GM19468 (cell line): Measurements from ENCODE around the gene GNAZ.

Source experiments
- ATAC-seq: cut with Tn5 transposase; IDR thresholded peaks from one replicate; pipeline ENCODE4 v1.9.1; 2021; ENCODE audit warnings: mild to moderate bottlenecking, moderate library complexity, moderate number of reproducible peaks; ENCODE audit not compliant: unreplicated experiment; ENCODE audit errors: extremely low read depth

GNAZ gene

DNA sequence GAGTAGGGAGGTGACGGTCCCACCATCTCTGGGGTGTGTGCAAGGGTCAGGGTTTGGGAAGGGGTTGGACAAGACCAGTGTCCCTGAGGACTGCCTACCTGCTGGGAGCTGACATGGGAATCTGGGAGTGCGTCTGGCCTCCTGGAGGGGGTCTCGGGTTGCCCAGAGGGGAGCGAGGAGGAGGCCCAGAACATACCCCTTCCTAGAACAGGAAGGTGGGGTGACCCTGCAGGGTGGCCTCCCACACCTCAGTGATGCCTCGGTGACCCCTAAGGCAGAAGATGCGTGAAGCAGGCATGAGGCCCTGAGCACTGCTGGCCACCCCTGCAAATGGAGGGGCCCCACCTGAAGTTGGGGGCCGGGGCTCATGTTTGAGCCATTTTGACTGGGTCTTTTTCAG lies 45.0 kb downstream of the GNAZ start:
- no peak for ATAC-seq

DNA sequence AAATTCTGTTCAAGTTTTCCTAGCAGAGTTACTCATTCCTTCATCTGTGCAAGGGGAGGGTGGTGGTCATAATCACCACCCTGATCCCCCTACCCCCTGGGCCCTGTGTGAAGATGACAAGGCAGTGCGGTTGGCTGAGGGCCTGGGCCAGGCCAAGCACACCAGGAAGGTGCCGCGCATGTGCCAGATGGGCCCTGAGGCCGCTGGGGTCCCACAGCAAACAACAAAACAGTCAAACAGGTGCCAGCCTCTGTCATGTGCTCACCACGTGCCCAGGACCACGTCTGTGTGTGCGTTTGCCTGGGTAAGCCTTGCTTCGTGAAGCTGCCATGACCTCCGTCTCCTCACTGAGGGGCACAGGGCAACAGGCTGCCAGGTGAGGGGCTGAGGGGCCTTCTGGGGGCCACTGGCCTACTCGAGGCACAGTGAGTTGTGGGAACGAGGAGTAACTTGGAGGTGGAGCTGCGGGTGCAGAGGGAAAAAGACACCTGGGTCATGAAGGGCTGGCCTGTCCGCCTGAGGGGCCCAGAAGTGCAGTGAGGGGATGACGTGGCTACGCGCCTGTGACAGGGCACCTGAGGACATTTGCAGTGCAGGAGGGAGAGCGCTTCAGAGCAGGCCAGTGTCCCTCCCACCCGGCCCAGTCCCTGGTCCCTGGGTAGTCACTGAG lies 45.6 kb downstream of the GNAZ start:
- ATAC-seq, result no peak

DNA sequence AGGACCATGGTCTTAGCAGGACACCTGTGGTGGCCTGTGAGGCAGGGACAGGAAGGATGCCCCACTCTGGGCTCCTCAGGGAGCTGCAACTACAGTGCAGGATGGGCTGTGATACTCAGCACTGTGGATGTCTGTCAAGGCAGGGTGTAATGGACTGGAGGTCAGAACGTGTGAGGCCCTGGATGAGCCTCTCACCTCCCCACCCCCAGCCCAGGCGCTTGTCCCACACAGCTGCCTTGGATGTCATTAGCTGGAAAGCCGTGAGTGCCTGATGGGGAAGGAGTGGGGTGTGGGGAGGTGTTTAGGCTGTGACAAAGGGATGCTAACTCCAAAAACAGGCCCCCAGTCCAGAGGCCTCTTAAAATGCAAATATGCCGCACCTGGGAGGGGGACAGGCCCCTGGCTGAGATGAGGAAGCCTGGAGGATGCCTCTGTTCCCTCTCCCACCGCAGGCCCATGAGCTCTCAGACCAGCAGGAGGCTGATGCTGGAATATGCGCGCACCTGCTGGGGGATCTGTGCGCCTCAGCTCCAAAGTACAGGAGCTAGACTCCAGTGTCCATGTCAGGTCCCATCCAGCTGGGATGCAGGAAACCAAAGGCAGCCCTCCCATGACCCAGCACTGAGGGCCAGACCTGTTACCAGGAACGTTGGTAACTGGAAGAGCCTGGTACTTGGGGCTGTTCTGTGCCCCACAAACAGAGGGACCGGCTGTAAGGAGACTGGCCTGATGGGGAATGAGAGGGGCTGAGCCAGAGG lies 46.4 kb downstream of the GNAZ start:
- ATAC-seq, result no peak

DNA sequence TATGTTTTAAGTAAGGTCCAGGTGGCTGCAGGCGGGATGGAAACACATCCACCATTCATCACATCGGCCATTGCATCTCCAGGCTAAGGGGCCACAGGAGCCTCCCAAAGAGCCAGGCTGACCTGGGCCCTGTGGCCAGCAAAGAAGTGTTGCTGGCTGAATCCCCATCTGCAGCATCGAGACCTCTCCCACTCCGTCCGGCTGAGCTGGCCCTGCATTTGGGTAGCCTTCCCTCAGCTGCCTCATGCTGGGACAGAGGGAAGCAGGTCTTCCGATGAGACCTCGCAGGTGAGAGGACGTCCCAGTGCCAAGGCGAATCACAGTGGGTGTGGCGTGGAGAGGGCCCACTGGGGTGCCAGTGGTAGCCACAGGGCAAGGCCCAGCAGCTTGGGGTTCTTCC lies 47.0 kb downstream of the GNAZ start:
- ATAC-seq, result no peak

DNA sequence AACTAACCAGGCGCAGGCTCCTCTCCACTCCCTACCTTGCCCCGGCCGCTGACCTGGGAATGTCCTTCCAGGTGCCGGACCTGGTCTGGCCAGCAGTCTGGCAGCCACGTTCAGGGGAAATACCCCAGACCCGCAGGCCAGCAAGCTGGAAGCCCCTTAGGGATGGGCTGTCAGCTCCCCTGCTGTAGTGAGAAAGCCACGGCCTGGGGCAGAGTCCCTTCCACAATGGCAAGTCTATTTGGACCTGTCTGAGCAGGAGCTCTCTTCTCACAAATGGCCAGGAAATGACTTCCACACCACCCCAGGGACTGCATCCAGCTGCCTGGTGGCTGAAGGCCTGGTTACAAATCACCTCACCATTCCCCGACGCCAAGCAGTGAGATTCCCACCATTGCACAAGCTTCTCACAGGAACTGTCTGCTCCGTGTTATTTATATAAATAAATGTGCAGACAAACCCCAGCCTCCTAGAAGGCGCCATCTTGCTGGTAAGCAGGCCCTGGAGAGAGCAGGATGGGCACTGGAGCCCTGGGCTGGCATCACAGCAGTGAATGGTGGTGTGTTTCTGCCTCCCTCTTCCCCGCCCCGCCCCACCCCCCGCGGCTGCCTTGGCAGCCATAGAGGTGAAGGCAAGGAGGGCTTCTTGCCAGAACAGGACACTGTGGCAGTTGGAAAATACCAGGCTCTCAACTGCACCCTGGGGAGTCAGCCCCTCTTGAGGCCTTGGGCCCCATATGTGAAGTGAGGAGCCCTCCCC lies 47.8 kb downstream of the GNAZ start:
- no peak for ATAC-seq

DNA sequence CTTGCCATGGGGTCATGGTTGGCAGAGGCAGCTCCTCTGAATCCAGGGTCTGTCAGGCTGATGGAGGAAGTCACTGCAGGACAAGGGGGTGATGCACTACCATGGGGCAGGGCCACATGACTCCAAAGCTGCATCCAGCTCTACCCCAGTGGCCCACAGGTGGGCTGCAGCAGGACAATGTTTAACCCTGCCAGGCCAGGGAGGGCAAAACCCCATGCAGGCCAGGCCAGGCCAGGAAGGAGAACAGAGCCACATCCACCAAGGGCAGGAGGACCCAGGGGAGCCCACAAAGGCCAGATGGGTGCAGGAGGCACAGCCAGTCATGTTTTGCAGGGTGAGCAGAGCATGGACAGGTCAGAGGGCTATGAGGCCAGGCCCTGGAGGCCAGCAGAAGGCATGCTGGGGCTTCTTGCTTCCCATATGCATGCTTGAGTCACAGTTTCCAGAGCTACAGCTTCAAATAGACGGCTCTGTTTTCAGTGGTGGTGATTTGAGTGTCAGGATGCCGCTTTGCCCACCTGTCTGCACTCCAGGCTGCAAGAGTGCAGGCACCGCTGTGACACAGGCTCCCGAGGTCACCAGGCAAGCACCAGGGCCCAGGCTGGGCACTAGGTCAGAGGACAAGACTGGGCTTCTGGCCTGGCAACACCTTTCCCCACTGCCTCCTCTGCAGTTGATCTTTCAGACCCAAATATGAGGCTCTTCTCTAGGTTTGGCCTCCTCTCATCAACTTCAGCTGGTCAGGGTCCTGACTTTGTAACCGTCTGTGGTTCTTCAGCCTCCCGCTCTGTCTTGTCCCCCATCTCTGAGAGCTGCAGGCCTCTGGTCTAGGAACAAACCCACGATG lies 48.6 kb downstream of the GNAZ start:
- no peak for ATAC-seq

DNA sequence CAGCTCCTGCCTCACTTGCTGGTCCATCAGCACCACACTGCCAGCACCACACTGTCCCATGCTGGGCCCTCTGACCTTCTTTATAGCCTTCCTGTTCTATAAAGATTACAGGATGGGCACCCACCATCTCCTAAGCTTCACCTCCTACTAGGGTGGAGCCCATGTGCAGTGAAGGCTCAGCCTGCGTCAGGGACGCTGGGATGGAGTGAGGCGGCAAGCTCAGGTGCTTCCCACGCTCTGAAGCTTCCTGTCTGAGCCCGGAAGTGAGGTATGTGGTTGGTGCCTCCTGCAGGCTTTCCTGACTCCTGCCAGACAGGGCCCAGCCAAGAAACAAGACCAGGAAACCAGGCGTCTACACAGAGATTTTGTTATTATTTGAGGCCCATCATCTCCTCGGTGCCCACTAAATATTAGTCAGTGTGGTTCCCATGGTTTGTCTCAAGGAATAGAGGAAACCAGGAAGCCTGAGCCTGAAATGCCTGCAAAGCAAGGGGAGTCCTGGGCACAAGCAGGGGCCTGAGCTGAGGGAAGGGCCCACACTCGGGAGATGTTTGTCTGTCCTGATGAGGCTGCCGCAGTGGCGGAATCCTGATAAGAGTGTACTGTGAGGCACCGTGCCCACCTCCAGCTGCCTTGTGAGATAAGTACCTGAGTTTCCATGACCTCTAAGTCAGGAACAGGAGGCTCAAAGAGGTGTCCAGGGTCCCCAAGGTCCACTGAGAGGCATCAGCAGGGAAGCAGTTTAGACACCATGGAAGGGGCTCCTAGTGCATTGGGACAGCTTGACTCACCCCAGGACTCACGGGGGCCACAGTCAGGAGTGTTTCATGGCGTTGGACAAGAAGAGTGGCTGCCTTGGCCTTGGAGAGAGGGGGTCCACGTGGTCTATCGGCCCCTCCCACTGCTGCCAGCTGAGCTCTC lies 49.4 kb downstream of the GNAZ start:
- no peak for ATAC-seq

DNA sequence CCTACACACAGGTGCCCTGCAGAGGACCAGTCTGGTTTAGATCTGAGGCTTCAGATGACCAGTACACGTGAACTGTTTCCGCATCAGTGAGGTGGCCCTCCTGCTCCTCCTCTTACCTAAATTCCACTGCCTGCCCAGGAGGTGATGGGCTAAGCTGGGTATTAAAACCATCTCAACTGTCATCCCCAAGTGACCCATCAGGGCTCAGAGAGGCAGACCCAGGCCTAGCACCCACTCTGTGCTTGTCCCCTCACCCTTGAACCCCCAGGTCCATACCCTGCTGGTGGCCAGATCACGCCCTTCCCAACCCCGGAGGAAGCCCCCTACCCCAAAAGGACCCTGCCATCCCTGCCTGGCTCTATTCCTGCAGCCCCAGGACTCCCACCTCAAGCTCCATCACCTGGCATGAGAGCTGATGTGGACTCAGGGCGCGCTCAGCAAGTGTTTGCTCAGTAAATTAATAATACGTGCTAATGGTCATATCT lies 50.1 kb downstream of the GNAZ start:
- ATAC-seq, result no peak

DNA sequence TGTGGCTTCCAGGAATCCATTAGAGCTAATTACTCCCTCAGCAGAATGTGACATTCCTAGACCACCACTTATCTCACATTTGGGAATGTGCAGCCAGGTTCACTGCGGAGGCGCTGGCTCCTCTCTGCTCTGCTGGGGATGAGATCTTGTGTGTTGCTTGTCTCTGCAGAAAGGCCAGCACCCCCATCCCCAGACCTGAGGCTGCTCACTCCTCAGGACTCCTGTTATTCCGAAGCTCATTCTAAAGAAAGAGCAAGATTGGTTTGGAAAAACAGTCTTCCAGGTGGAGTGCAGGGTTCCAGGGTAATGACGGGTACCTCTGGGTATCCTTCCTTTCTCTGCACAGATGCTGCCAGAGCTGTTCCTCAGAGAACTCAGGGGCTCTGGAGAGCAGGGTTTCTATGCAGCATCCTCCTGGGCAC lies 50.7 kb downstream of the GNAZ start:
- no peak for ATAC-seq

DNA sequence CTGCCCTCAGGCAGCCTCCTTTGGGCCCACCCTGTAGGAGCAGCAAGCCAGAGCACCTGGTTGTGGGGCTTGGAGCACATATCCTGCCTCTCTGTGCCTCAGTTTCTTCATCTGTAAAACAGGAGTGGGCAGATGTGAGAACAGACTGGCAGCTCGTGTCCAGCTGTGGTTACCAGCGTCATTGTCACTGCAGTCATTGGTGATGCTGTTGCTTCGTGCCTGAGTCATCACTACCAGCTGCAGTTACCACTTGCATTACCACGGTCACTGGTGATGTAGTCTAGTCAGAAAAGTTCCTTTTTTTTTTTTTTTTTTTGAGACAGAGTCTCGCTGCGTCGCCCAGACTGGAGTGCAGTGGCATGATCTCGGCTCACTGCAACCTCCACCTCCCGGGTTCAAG lies 51.1 kb downstream of the GNAZ start:
- ATAC-seq, result no peak

DNA sequence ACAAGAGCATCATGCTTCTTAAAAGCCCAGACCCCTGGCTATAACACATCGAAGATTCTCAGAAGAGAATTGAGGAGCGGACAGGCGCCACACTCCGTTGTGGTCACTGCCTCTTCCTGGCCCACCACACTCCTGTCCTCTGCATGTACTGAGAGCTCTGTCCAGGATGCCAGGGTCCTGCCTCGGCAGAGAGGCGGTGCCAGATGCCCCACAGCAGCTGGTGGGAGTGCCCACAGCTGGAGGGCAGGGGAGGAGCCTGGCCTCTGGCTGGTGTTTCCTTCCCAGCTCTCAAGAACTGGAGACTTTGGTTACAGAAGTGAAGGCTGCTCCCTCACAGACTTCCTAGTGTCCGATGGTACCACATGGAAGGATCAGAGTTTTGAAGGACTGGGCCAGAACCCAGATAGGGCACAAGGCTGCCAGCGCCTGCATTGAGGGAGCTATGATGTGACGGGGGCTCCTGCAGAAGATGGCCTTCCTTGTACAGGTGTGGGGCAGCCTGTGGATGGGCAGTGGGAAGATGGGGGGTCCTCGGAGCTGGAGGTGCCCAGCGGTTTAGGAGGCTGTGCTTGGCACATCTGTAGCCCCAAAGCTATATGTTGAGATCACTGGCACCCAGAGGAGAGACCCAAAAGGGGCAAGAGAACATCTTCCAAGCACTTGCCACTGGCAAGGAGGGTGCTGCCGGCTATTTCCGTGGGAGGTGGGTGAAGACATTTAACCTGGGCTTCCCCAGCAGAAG lies 52.1 kb downstream of the GNAZ start:
- ATAC-seq, result no peak

DNA sequence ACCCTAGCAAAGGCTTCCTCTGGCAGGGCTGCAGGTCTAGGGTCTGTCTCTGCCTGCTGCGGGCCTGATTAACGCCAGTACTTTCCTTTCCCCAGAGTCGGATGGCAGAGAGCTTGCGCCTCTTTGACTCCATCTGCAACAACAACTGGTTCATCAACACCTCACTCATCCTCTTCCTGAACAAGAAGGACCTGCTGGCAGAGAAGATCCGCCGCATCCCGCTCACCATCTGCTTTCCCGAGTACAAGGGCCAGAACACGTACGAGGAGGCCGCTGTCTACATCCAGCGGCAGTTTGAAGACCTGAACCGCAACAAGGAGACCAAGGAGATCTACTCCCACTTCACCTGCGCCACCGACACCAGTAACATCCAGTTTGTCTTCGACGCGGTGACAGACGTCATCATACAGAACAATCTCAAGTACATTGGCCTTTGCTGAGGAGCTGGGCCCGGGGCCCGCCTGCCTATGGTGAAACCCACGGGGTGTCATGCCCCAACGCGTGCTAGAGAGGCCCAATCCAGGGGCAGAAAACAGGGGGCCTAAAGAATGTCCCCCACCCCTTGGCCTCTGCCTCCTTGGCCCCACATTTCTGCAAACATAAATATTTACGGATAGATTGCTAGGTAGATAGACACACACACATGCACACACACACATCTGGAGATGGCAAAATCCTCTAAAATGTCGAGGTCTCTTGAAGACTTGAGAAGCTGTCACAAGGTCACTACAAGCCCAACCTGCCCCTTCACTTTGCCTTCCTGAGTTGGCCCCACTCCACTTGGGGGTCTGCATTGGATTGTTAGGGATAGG lies 52.9 kb downstream of the GNAZ start:
- no peak for ATAC-seq

DNA sequence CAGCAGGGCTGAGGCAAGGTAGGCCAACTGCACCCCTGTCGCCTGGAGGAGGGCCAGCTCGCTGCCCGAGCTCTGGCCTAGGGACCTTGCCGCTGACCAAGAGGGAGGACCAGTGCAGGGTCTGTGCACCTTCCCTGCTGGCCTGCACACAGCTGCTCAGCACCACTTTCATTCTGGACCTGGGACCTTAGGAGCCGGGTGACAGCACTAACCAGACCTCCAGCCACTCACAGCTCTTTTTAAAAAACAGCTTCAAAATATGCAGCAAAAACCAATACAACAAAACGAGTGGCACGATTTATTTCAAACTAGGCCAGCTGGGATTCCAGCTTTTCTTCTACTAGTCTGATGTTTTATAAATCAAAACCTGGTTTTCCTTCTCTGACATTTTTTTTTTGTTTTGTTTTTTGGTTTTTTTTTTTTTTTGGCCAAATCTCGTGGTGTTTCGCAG lies 53.5 kb downstream of the GNAZ start:
- no peak for ATAC-seq

DNA sequence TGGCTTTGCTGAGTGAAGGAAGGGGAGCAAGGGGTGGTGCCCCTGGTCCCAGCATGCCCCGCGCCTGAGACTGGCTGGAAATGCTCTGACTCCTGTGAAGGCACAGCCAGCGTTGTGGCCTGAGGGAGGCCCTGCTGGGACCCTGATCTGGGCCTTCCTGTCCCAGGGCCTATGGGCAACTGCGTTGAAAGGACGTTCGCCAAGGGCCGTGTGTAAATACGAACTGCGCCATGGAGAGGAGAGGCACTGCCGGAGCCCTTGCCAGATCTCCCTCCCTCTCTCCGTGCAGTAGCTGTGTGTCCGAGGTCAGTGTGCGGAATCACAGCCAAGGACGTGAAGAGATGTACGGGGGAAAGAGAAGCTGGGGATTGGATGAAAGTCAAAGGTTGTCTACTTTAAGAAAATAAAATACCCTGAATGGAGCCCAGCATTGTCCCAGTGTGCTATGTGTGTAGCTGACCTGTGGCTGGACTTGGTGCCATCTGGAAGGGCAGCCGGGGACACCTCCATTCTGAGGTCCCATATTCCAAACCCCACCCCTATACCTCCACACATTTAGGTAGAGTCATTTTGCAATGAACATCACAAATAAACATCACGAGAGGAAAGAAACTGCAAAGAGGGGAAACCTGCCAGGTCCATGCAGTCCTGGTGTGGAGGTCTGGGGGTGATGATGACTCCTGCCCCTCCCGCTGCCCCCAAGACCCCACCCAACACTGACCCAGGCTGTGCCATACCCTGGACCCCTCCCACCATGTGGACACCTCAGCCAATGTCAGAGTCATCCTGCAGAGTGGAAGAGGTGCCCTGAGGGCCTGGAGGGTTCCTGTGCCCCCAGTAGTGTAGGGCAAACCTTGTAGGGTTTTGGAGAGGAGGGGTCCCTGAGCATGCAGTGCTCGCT lies 54.5 kb downstream of the GNAZ start:
- no peak for ATAC-seq

DNA sequence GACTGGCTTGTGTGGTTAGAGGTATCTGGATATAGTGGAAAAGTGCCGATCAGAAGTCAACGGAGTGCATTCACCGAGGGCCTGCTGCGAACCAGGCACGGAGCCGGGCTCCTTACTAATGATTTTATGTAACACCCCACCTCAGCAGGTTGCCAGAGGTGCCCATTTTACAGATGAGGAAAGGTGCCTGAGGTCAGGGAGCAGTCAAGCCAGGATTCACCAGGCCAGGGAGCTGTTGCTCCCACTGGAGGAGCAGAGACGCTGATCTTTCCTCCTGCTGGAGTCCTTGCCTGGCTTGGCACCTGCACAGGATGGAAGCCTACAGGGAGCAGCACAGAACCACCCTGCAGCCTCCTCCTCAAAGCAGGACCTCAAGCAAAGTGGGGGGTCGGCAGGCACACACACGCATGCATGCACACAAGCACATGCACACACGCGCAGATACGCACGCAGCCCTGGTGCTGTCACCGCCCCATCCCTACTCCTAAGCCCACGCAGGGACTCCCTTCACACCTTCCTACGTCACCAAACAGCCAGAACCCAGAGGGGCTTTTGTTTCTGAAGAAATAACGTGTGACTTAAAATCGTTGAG lies 55.3 kb downstream of the GNAZ start:
- no peak for ATAC-seq
